ENCODE results near the gene GNPTG. TPM values are rescaled to one million over a fixed set of nuclear protein-coding genes. Genes with fewer than 3 reads are reported as not detected.

Gene GNPTG
- total and polyA plus RNA-seq, 2 donors (not counting 3 experiments of a cell fraction or from before 2014, with no cell fraction given): 51.6 to 109 TPM

DNA sequence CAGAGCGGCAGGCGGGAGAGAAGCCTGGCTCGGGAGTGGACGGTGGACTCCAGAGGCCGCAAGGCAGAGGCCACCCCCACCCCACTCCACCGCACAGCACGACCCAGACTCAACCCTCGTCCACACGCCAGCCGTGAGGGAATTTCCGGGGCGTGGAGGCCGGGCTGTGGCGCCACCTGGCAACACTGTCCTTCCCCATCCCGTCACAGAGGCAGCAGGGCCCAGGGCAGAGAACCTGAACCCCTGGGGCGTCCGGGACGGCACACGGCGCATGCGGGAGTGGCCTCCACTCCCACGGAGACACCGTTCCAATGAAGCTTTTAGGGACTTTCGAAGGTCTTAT lies 23.5 kb downstream of the GNPTG start:
- no peaks in the 10 kb centered on the region for H3K9me1 ChIP-seq (replicated peaks; ENCODE audit: control insufficient read depth, extremely low read depth, insufficient read depth, low read length)
- no peak overlapping the region for H2AFZ ChIP-seq (ENCODE audit: low read depth, low read length)
- H3K27me3 ChIP-seq (ENCODE audit: control insufficient read depth in 2 of 2, insufficient read depth in 2 of 2, low read length in 2 of 2): no peaks in the 10 kb centered on the region
- ChIA-PET POLR2A (no interaction called here), CTCF (interaction anchor here (1.9 kb wide), 1 partner anchor 11 kb away, joined by 13 read pairs; no protein-coding TSS in a partner anchor)
- peaks cover 0 to 3% of the 10 kb centered on the region in 2 experiments for H3K36me3 ChIP-seq (ENCODE audit: control insufficient read depth in 2 of 2, extremely low read depth in 1 of 2, insufficient read depth in 2 of 2, low read length in 2 of 2)
- no peak overlapping the region for H3K4me2 ChIP-seq (ENCODE audit: insufficient read depth, low read length)
- no peaks in the 10 kb centered on the region for H4K20me1 ChIP-seq (replicated peaks; ENCODE audit: control insufficient read depth, extremely low read depth, insufficient read depth, low read length)
- H3K9me3 ChIP-seq (replicated peaks; ENCODE audit: control insufficient read depth, insufficient read depth, low read length): no peaks in the 10 kb centered on the region
- intact Hi-C loops (cut with micrococcal nuclease) (loop anchor here (5.0 kb wide), 1 partner anchor 332 kb away; the partner anchor contains the start of gene MAPK8IP3), dilution Hi-C loops (cut with MboI; ENCODE audit: extremely low pct_ligation_motif_present, low sequenced_read_pairs) (no loop called here)
- H3K4me3 ChIP-seq (replicated peaks in 1 of 3; ENCODE audit: insufficient read depth in 1 of 3, low read depth in 1 of 3, low read length in 3 of 3): no peak overlapping the region
- no peak overlapping the region for H3K9ac ChIP-seq (replicated peaks; ENCODE audit: extremely low read depth, insufficient read depth, low read length)
- DNase-seq (ENCODE audit: low read depth, low spot score): no peak
- peaks cover 24% of the 10 kb centered on the region for H3K79me2 ChIP-seq (ENCODE audit: control insufficient read depth, insufficient read depth, low read length)
- H3K4me1 ChIP-seq (ENCODE audit: control insufficient read depth, extremely low read depth, insufficient read depth, low read length): peaks cover 12% of the 10 kb centered on the region
- FAIRE-seq: no peak
- BruUV-seq (replicated peaks): no TSS peak
- no peak overlapping the region for H3K27ac ChIP-seq (ENCODE audit: insufficient read depth, low read depth, low read length)
- TF ChIP-seq POLR2A (IDR thresholded peaks at IDR 0.05; ENCODE audit: low read depth, low read length): no peak
- TF ChIP-seq, protein P1, sequence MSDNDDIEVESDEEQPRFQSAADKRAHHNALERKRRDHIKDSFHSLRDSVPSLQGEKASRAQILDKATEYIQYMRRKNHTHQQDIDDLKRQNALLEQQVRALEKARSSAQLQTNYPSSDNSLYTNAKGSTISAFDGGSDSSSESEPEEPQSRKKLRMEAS (IDR thresholded peaks at IDR 0.05; ENCODE audit: insufficient read depth, insufficient read length): no peak
- TF ChIP-seq, protein P2, sequence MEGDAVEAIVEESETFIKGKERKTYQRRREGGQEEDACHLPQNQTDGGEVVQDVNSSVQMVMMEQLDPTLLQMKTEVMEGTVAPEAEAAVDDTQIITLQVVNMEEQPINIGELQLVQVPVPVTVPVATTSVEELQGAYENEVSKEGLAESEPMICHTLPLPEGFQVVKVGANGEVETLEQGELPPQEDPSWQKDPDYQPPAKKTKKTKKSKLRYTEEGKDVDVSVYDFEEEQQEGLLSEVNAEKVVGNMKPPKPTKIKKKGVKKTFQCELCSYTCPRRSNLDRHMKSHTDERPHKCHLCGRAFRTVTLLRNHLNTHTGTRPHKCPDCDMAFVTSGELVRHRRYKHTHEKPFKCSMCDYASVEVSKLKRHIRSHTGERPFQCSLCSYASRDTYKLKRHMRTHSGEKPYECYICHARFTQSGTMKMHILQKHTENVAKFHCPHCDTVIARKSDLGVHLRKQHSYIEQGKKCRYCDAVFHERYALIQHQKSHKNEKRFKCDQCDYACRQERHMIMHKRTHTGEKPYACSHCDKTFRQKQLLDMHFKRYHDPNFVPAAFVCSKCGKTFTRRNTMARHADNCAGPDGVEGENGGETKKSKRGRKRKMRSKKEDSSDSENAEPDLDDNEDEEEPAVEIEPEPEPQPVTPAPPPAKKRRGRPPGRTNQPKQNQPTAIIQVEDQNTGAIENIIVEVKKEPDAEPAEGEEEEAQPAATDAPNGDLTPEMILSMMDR (IDR thresholded peaks at IDR 0.05; ENCODE audit: extremely low read depth in 1 of 2, insufficient read depth in 1 of 2, low read depth in 1 of 2, low read length in 2 of 2): no peak
- TF ChIP-seq MYC (IDR thresholded peaks at IDR 0.05; ENCODE audit: low read depth, low read length): no peak
- TF ChIP-seq EZH2 (IDR thresholded peaks at IDR 0.05; ENCODE audit: borderline replicate concordance, low read depth, low read length, severe bottlenecking): no peak
- no peak for TF ChIP-seq GATA2 (IDR thresholded peaks at IDR 0.05; ENCODE audit: insufficient read depth, insufficient read length, low read depth, low read length)
- no peak for TF ChIP-seq POLR2AphosphoS5 (IDR thresholded peaks at IDR 0.05; ENCODE audit: insufficient read depth, low read depth, low read length)
- no peak for TF ChIP-seq JUN (IDR thresholded peaks at IDR 0.05; ENCODE audit: borderline replicate concordance, insufficient read depth, insufficient read length, low read depth)
- TF ChIP-seq FOS (IDR thresholded peaks at IDR 0.05; ENCODE audit: borderline replicate concordance, insufficient read depth, low read length): no peak
